Umbilical cord (tissue), 2 donors: ENCODE measurements around the gene TTC14. TPM values are rescaled to one million over a fixed set of nuclear protein-coding genes. Genes with fewer than 3 reads are reported as not detected.
"Not testable (repeated sequence)": the region's sequence is repeated elsewhere in the genome, so short reads cannot be mapped to it uniquely, and the experiment has no call there.

Experiments used
- DNase-seq: peaks from one replicate; pipeline ENCODE4 v3.0.0-alpha.2; 2015; ENCODE audit warnings: low spot score
- total RNA-seq: library from RNA; depleted of rRNA; stranded (reverse); fragments of >200 nt; gene quantifications from one replicate; pipeline ENCODE4 v1.2.3, GENCODE V29; 2014; ENCODE audit warnings: low replicate concordance; ENCODE audit not compliant: insufficient read depth

Gene TTC14, protein sequence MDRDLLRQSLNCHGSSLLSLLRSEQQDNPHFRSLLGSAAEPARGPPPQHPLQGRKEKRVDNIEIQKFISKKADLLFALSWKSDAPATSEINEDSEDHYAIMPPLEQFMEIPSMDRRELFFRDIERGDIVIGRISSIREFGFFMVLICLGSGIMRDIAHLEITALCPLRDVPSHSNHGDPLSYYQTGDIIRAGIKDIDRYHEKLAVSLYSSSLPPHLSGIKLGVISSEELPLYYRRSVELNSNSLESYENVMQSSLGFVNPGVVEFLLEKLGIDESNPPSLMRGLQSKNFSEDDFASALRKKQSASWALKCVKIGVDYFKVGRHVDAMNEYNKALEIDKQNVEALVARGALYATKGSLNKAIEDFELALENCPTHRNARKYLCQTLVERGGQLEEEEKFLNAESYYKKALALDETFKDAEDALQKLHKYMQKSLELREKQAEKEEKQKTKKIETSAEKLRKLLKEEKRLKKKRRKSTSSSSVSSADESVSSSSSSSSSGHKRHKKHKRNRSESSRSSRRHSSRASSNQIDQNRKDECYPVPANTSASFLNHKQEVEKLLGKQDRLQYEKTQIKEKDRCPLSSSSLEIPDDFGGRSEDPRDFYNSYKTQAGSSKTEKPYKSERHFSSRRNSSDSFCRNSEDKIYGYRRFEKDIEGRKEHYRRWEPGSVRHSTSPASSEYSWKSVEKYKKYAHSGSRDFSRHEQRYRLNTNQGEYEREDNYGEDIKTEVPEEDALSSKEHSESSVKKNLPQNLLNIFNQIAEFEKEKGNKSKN
- 52.0 TPM for total RNA-seq

DNA sequence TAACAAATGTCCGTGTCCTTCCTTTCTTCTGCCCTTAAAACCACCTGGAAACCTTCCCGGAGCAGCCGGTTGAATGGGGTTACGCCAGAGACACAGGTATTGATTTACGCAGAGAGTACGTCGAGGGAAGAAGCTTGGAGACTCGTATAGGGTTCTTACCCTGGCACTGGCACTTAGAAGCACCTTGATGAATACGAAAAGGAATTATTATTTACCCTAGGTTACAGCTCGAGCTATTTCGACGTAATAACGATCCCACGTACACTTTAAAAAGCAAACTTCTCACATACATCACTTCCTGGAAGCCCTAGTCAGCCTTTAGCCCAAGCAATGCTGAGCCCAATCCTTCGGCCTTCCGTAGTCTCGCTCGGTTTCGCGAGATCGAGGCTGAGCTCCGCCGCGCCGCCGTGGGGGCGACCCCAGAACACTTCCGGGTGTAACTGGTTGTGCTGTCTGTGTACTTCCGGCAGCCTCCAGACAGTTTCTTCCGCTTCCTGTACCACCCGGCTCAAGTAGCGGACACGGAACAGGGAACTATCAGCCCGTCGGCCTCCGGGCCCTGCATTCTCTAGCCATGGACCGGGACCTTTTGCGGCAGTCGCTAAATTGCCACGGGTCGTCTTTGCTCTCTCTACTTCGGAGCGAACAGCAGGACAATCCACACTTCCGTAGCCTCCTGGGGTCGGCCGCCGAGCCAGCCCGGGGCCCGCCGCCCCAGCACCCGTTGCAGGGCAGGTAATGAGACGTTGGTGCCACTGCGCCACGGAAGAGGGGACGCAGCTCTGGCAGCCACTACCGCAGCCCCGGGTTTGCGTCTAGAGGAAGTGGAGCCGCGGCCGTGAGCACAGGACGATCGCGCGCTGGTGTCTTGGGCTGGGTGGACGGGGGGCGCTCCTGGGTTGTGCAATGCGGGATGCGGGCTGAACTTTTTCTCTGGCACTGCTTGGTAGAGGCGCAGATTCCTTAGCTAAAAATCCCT, at the start of gene TTC14:
Gene TTC14 (plus strand): TSS at position 476 of the 979 bp plus-strand sequence. CDS start 99 bp downstream, at position 575.
- peak; percentile 97 for DNase-seq

DNA sequence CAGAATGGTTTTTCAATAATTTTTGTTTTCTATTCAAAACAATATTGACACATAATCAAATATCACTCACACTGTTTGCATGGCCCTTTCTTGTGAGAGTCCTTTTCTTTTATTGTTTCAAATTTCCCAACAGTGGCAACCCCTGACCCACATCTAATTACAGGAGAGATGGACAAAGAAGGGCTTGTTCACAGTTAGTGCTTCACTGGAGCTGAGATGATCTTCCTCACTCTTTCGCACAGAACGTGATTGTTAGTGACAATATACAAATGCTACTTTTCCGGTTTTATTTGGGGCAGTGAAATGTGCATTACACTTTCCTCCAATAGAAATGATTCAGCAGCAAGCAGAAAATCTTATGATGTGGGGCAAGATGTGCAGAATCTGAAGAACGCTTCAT, 38.6 kb upstream of the TTC14 start:
- DNase-seq: no peak

DNA sequence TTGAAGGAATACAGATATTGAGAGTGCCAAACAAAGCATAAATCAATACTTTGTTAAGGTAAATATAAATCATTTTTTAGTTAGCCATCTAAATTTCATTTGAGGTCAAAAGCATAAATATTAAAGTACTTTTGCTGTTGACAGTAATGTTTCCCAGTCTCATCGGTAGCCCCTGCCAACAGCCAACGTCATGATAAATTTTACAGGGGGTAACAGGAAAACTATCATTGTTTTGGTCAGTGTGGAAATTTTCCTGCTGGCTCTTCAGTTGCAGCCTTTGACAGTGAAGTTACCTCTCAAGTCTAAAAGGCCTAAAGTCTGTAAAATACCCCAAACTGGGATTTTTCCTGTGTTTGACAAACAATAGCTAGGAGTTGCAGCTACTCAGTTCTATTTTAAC, 37.3 kb upstream of the TTC14 start:
- DNase-seq: no peak

DNA sequence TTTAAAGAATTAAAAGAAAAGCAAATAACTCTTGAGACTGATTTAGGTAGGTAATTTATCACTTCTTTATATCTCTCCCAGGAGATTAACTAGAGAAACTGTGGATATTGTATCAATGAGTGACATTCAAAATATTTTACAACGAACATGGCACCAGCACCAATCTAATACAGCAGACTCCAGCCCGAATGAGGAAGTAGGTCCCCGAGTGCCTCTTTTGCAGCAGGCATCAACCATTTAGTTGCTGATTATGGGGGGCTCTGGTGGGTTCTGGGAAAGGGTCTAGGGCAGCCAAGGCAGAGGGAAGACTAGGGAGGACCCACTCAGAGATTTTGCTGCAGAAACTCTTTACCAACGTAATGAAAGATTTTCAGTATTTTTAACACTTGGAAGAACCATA, 31.7 kb upstream of the TTC14 start:
- DNase-seq: no peak

DNA sequence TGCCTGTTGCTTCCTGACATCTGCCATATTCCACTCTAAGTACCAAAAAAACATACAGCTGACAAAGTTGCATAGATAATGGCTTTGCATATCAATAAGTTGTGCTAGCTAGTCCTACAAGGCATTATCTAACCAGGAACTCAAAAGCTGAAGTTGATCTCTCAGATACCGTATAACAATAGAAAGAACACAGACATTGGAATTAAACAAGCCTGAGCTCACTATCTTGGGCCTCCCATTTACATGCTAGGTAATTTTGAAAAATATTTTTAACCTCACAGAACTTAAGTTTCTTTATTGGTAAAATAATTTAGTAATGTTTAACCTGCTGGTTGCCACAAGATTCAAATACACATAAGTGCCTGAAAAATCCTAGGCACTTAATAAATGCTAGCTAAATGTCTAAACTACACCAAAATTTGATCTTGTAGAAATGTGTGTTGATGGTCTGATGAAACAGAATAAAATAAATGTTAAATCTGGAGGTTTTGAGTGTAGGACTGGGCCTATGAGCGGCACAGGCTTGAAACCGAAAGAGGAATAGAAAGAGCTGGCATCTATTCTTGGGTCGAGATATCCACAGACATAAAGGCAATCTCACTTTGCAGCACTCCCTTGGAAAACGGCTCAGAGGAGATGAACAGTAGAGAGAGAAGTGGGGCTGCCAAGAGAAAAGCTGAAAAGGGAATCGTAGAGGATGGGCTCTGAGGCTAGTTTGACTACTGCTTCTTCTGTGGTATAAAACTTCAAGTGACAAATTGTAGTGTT, 29.9 kb upstream of the TTC14 start:
- DNase-seq: no peak

DNA sequence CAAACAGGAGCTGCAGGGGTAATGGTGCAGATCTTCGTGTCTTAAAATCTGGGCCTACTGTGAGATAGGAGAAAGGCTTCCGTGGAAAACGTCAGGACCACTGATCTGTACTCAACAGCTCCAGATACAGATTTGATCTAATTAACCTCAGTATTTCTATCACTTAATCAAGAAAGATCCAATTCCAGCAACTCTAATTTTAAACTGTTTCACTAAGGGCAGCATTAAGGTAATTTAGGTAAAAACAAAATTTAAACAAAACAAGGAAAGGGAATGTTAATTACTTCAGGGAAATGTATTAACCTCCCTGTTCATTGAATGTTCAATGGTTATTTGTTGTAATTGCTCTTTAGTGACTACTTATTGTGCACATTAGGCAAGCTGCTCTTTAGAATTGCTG, 26.4 kb upstream of the TTC14 start:
- DNase-seq: no peak

DNA sequence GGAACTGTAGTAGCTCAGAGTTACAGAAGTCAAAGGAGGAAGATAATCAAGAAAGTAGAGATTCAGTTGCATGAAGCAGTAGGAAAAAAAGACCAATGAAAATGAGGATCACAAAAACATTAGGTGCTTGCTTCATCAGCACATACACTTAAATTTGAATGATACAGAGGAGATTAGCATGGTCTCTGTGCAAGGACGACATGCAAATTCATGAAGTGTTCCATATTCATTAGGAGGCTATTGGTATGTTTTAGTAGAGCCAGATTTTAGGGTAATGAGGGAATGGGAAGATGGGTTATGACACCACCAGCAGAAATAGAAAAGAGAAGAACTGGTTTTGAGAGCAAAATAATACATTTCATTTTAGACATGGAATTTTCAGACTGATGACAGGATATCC, 21.0 kb upstream of the TTC14 start:
- DNase-seq: no peak

DNA sequence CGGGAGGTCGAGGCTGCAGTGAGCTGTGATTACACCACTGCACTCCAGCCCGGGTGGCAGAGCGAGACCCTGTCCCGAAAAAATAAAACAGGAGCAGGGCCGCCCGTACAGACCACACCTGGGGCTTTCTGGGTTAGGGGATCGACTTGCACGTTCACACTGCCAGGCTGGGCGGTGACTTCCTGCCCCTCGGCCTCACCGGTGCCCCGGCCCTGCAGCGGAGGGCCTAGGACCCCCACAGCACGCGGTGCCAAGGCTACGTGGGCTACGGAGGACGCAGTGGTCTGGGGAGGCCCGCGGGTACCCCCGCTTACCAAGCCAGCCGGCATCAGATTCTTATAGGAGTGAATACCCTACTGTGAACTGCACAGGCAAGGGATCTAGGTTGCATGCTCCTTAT, 11.6 kb upstream of the TTC14 start:
- DNase-seq: no peak

DNA sequence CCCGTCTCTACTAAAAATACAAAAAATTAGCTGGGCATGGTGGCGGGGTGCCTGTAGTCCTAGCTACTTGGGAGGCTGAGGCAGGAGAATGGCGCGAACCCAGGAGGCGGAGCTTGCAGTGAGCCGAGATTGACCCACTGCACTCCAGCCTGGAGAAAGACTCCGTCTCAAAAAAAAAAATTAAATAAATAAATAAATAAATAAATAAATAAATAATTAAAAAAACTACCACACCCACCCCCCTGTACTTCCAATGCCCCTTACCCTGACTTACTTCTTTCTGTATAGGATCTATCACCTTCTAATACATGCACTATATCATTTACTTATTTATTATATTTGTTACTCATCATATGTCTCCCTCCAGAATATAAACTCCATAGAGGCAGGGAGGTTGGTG, 8.3 kb upstream of the TTC14 start:
- DNase-seq: not testable (repeated sequence)

DNA sequence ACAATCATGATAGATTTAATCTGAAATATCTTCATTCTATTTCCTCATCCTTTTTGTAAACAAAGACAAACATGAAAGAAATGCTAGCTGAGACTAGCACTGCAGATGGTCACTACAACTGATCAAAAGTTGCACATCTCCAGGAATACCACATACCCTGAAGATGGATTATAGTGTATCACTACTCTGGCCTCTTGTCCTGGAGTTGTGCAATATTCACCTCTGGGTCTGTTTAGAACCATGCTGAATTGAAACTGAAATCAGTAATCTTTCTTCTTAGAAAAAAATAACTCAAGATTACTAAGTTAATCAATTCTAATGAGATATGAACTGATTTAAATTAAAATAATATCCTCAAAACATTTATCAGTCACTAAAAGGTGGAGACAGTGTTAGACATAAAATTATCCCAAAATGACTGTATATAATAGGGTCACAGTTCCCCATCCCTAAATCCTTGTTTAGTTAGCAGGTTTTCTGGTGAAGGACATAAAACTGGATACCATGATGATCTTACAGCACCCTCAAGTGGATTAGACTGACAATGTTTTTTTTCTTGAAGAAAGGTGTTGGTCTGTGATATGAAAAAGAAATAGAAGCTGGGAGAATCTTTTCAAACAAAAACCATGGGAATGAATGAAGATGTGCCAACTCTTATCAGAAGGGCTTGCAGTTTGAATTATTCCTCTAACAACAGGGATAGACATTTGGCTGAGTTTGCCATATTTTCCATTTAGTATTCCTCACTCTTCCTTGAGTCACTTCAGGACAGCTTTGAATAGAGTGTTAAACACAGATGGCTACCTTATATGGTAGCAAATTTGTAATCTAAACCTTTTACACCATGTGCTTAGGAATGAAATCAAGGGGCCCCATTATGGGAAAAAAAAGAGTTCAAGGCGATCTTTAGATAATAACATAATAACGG, 7.1 kb upstream of the TTC14 start:
- no peak for DNase-seq

DNA sequence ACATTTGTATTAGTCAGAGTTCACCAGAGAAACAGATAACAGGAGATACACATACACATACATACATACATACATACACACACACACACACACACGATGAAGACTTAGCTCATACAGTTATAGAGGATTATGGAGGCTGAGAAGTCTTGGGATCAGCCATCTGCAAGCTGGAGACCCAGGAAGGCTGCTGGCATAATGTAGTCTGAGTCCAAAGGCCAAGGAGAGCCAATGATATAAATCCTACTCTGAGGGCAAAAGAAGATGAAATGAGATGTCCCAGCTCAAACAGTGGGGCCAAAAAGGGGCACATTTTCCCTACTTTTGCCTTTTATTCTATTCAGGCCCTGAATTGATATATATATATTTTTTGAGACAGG, 6.4 kb upstream of the TTC14 start:
- DNase-seq: no peak

DNA sequence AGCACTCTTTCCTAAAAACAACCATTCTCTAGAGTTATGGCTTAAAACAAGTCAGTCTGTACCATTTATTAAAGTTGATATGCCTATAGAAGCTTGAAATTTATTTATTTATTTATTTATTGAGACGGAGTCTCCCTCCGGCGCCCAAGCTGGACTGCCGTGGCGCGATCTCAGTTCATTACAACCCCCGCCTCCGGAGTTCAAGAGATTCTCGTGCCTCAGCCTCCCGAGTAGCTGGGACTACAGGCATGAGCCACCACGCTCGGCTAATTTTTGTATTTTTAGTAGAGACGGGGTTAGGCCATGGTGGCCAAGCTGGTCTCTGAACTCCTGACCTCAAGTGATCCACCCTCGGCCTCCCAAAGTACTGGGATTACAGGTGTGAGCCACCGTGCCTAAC, 1.5 kb upstream of the TTC14 start:
- DNase-seq: no peak

DNA sequence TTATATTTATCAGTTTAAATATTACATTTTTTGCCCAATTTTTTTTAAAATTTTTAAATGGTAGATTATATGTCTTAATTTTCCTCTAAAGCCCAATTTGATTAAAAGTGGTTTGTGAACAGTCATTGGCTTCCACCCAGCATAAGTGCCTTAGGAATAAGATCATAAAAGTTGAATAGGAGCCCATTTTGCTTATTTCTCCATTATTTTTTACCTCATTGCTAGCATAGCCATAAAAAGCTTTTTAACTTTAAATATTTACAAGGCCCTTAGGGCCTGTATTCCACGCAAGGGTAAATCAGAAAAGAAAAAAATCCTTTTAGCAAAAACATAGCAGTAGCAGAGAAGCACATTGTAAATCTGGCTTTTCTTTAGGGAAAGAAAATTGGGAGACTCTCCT, 9.0 kb downstream of the TTC14 start:
- no peak for DNase-seq

DNA sequence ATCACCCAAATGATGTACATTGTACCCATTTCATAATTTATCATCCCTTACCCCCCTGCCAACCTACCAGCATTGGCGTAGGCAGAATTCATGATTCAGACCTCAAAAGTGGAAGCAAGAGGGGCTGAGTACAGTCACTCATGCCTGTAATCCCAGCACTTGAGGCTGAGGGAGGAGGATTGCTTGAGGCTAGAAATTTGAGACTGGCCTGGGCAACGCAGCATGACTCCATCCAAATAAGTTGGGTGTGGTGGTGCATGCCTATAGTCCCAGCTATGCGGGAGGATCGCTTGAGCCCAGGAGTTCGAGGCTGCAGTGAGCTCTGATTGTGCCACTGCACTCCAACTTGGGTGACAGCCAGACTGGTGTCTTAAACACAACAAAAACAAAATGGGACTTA, 10.4 kb downstream of the TTC14 start:
- no peak for DNase-seq

DNA sequence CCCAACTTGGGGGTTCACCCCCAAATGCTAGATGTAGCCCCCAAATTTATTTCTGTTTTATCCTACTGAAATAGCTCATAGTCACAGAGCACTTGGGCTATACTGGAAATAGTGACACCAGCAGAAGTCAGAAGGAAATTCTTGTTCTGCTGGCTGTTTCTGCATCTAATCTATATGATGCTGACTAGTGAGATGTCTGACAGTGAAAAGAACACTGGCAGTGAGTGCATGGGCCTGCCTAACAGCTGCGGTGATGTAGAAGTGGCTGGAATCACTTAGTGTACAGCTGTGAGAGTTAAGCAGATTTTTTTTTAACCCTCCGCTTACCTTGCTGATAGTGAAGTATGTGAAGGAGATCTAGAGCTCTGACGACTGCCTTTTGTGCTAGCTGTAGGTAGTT, 14.0 kb downstream of the TTC14 start:
- DNase-seq: no peak

DNA sequence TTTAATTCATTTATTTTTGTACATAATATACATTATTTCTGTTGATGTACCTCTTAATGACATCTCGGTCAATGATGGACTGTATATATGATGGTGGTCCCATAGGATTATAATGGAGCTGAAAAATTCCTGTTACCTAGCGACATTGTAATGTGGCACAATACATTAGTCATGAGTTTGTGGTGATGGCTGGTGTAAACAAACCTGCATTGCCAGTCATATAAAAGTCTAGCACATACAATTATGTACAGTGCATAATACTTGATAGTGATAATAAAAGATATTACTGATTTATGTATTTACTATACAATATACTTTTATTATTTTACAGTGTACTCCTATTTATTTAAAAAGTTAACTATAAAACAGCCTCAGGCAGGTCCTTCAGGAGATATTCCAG, 15.1 kb downstream of the TTC14 start:
- DNase-seq: no peak

DNA sequence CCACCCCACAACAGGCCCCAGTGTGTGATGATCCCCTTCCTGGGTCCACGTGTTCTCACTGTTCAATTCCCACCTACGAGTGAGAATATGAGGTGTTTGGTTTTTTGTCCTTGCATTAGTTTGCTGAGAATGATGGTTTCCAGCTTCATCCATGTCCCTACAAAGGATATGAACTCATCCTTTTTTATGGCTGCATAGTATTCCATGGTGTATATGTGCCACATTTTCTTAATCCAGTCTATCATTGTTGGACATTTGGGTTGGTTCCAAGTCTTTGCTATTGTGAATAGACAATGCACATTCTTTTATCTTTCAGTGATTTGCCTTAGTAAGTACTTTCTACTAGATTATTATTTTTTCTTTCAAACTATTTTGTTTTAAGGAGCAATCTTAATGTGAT, 16.6 kb downstream of the TTC14 start:
- DNase-seq: not testable (repeated sequence)

DNA sequence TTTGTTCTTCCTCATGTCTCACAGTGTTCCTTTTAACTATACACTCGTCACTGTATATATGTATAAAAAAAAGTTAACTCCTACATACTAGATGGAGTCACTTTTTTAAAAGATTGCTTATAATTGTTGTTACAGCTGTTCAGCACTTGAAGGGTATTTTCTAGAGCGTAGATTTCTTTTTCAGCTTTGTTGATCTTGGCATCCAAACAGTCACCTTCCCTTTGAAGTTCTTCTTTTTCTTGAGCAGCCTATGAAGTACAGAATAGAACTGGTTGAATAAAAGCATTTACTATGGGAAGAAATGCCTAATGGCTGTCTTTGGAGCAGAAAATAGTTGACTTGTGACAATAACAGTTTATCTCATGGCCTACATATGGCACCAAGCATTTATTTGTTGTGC, 17.8 kb downstream of the TTC14 start:
- no peak for DNase-seq

DNA sequence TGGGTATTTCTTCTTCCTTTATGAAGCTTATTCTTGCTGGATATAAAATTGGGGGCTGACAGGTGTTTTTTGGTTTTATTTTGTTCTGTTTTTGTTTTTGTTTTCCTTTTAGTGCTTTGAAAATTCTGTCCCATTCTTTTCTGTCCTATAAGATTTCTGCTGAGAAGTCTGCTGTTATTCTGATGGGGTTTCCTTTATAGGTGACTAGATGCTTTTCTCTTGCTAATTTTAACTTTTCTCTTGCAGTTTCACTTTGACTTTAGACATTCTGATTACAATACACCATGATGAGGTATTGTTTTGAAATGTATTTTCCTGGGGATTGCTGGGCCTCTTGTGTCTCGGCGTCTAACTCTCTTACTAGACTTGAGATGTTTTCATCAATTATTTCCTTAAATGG, 22.8 kb downstream of the TTC14 start:
- no peak for DNase-seq

DNA sequence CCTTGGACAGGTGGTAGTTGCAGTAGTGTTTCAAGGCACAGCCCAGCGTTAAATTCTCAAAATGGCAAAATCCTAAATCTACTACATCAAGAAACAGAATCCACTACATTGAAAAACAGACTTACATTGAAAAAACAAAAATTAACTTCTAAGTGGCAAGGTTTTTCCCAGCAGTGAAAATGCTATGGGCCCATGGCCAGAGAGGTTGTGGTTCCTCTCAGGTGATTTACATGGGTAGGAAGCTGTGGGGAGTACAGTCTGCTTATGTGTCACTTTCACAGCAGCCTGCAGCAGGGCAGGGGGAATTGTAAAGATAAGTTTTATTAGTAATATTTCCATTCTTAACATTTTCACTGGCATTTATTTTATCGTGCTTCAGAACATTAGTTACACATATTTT, 24.9 kb downstream of the TTC14 start:
- DNase-seq: no peak
